ENCODE measurements around the gene NBEAL1.
"Not testable (repeated sequence)": the region's sequence is repeated elsewhere in the genome, so short reads cannot be mapped to it uniquely, and the experiment has no call there.

Gene NBEAL1

GRCh38 chr2:203040966-203041521, 26.4 kb downstream of the NBEAL1 start:
- no peak for DNase-seq

- no peak for DNase-seq
Observed at GRCh38 chr2:203042178-203042577, 27.5 kb downstream of the NBEAL1 start.

GRCh38 chr2:203043226-203043625, 28.6 kb downstream of the NBEAL1 start:
- no peak for DNase-seq

GRCh38 chr2:203045867-203046266, 31.2 kb downstream of the NBEAL1 start:
- no peak for DNase-seq

GRCh38 chr2:203052539-203052938, 37.9 kb downstream of the NBEAL1 start:
- DNase-seq, result no peak

GRCh38 chr2:203059567-203060240, 45.0 kb downstream of the NBEAL1 start:
- no peak for DNase-seq

- DNase-seq, result no peak
Observed at GRCh38 chr2:203061346-203061745, 46.7 kb downstream of the NBEAL1 start.

GRCh38 chr2:203062126-203062525, 47.5 kb downstream of the NBEAL1 start:
- DNase-seq, result no peak

- DNase-seq, result not testable (repeated sequence)
Observed at GRCh38 chr2:203066519-203067091, 51.9 kb downstream of the NBEAL1 start.

- DNase-seq, result no peak
Observed at GRCh38 chr2:203070701-203071100, 56.0 kb downstream of the NBEAL1 start.

GRCh38 chr2:203071148-203071547, 56.5 kb downstream of the NBEAL1 start:
- DNase-seq, result no peak

- no peak for DNase-seq
Observed at GRCh38 chr2:203072371-203072770, 57.7 kb downstream of the NBEAL1 start.

- no peak for DNase-seq
Observed at GRCh38 chr2:203077451-203077850, 62.8 kb downstream of the NBEAL1 start.

- no peak for DNase-seq
Observed at GRCh38 chr2:203080447-203081045, 65.9 kb downstream of the NBEAL1 start.

- DNase-seq, result no peak
Observed at GRCh38 chr2:203083328-203083727, 68.7 kb downstream of the NBEAL1 start.

GRCh38 chr2:203086381-203086780, 71.7 kb downstream of the NBEAL1 start:
- DNase-seq, result not testable (repeated sequence)

- DNase-seq, result not testable (repeated sequence)
Observed at GRCh38 chr2:203090721-203091120, 76.0 kb downstream of the NBEAL1 start.

GRCh38 chr2:203097735-203098134, 83.1 kb downstream of the NBEAL1 start:
- no peak for DNase-seq

- not testable (repeated sequence) for DNase-seq
Observed at GRCh38 chr2:203102357-203102756, 87.7 kb downstream of the NBEAL1 start.

- no peak for DNase-seq
Observed at GRCh38 chr2:203104273-203104672, 89.6 kb downstream of the NBEAL1 start.

GRCh38 chr2:203105996-203106395, 91.3 kb downstream of the NBEAL1 start:
- no peak for DNase-seq

GRCh38 chr2:203110496-203110895, 95.8 kb downstream of the NBEAL1 start:
- not testable (repeated sequence) for DNase-seq

GRCh38 chr2:203112342-203112741, 97.7 kb downstream of the NBEAL1 start:
- DNase-seq, result no peak

GRCh38 chr2:203115201-203115700, 100.6 kb downstream of the NBEAL1 start:
- DNase-seq, result not testable (repeated sequence)

Data from NCI-H1417 treated with DMSO at 0.1 percent for 48 hours (cell line).